ENCODE data around the gene CDK8. TPM values are rescaled to one million over a fixed set of nuclear protein-coding genes. Genes with fewer than 3 reads are reported as not detected.

Gene CDK8
- total and polyA plus RNA-seq, 2 donors (not counting 3 experiments of a cell fraction or from before 2014, with no cell fraction given) = 12.2 to 13.3 TPM

- DNase-seq (ENCODE audit: low read depth, low spot score) (no peak), FAIRE-seq (no peak)
- Histone ChIP-seq H3K9ac (replicated peaks; ENCODE audit: extremely low read depth, insufficient read depth, low read length) (no peak overlapping the region), H3K36me3 (ENCODE audit: control insufficient read depth in 2 of 2, extremely low read depth in 1 of 2, insufficient read depth in 2 of 2, low read length in 2 of 2) (no peaks in the 10 kb centered on the region), H3K4me2 (ENCODE audit: insufficient read depth, low read length) (no peak overlapping the region), H4K20me1 (replicated peaks; ENCODE audit: control insufficient read depth, extremely low read depth, insufficient read depth, low read length) (no peaks in the 10 kb centered on the region), H3K4me3 (replicated peaks in 1 of 3; ENCODE audit: insufficient read depth in 1 of 3, low read depth in 1 of 3, low read length in 3 of 3) (no peak overlapping the region), H3K9me1 (replicated peaks; ENCODE audit: control insufficient read depth, extremely low read depth, insufficient read depth, low read length) (no peaks in the 10 kb centered on the region), H3K27ac (ENCODE audit: insufficient read depth, low read depth, low read length) (no peak overlapping the region), H2AFZ (ENCODE audit: low read depth, low read length) (no peak overlapping the region), H3K4me1 (ENCODE audit: control insufficient read depth, extremely low read depth, insufficient read depth, low read length) (peaks cover 7% of the 10 kb centered on the region), H3K9me3 (replicated peaks; ENCODE audit: control insufficient read depth, insufficient read depth, low read length) (no peaks in the 10 kb centered on the region), H3K79me2 (ENCODE audit: control insufficient read depth, insufficient read depth, low read length) (peaks cover 4% of the 10 kb centered on the region), H3K27me3 (ENCODE audit: control insufficient read depth in 2 of 2, insufficient read depth in 2 of 2, low read length in 2 of 2) (peaks cover 2 to 13% of the 10 kb centered on the region in 2 experiments)
- intact Hi-C loops (cut with micrococcal nuclease) = loop anchor here (10.0 kb wide), 1 partner anchor 211 kb away; no protein-coding TSS in a partner anchor
- ChIA-PET CTCF (interaction anchor here (1.7 kb wide), 1 partner anchor 41 kb away, joined by 6 read pairs; no protein-coding TSS in a partner anchor), POLR2A (no interaction called here)
- no TSS peak for BruUV-seq (replicated peaks)
- dilution Hi-C loops (cut with MboI; ENCODE audit: extremely low pct_ligation_motif_present, low sequenced_read_pairs) = no loop called here
- no peak for TF ChIP-seq GATA2 (IDR thresholded peaks at IDR 0.05; ENCODE audit: insufficient read depth, insufficient read length, low read depth, low read length)
- no peak for TF ChIP-seq JUN (IDR thresholded peaks at IDR 0.05; ENCODE audit: borderline replicate concordance, insufficient read depth, insufficient read length, low read depth)
- TF ChIP-seq POLR2A (IDR thresholded peaks at IDR 0.05; ENCODE audit: low read depth, low read length) = no peak
- no peak for TF ChIP-seq EZH2 (IDR thresholded peaks at IDR 0.05; ENCODE audit: borderline replicate concordance, low read depth, low read length, severe bottlenecking)
- no peak for TF ChIP-seq FOS (IDR thresholded peaks at IDR 0.05; ENCODE audit: borderline replicate concordance, insufficient read depth, low read length)
- TF ChIP-seq MAX (IDR thresholded peaks at IDR 0.05; ENCODE audit: insufficient read depth, insufficient read length) = no peak
These were observed 27.9 kb upstream of the CDK8 start for GRCh38 chr13:26225896-26226617.
